Stimulated activated CD4-positive, alpha-beta T cell treated with anti-CD3 and anti-CD28 coated beads, TNF-alpha, amount 100 ng/mL, for 4 hours (primary cell): ENCODE data around the gene KPNA1.

ENCODE experiments used
- DNase-seq, 3 experiments: peaks; one replicate each; pipeline ENCODE4 v3.0.0-alpha.2; 2020; ENCODE audit warnings: low read depth in 3 of 3

KPNA1 gene

DNA sequence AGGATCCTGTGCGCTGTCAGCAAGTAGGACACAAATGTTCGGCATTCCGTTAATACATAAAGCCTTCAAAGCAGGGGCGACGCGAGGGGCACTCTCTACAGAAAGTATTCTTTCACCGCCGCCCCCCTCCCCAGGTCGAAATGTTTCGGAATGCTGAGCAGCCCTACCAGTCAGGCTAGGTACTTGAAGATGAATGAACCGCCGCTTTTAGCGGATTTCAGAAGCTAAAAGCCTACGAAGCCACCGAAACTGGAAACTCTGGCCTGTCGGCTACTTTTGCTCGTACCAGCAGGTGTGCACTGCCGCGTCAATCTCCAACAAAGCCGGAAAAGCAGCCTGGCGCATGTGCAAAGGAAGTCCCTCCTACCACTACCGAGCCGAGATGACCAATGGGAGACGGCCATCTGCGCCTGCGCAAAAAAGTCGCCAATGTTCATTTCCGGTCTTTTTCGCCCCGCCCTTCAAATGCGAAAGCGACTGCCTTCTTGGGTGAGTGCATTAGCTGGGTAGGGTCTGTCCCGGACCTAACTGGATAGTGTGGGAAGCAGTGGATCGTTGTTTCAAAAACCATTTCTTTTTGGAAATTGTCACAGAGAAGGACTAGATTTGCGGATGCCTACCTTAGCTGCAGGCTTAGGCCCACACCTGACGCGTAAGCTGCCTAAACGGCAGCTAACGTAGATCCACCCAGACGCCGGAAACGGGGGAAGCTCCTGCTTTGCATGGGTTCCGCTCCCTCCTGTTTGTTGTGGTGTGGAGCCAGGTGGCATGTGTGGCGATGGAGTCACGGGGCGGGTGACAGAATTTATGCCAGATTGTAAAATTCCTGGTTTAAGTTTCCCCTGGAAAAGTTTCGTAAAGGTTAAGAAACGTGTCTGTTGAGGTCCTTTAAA lies 98.7 kb downstream of the KPNA1 start, which contains the start of gene WDR5B:
WDR5B (minus strand) TSS at position 301 of the 893 bp plus-strand sequence. CDS start 534 bp downstream, outside the sequence.
- DNase-seq: peak; percentile 96 to 99 (median 97)

DNA sequence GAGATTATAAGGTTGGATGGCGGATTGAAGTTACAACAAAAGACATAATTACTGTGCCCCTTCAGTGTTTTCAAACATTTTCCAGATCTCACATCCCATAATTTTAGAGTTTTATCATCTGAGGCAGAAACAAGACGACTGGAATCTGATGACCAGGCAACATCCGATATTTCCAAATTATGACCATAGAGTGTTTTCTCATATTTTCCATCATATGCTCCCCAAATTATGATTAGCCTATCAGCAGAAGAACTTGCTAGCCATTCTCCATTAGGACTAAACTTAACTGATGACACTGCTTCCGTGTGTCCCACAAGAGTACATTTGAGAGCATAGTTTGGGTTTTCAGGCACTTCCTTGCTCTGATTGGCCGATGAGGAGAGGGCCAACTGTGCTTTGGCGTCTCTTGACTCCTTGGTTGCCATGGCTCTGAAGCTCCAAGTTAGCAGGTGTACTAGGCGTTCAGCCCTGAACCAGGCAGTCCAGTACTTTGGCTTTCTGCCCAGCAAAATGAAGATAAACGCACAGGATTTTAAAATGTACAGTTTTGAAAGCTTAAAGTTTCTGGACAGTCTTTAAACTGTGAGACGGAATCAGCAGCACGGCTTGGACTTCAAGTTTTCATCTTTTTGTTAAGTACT lies 99.5 kb downstream of the KPNA1 start:
- peak in 1 of 3 experiments; percentile 9 for DNase-seq

DNA sequence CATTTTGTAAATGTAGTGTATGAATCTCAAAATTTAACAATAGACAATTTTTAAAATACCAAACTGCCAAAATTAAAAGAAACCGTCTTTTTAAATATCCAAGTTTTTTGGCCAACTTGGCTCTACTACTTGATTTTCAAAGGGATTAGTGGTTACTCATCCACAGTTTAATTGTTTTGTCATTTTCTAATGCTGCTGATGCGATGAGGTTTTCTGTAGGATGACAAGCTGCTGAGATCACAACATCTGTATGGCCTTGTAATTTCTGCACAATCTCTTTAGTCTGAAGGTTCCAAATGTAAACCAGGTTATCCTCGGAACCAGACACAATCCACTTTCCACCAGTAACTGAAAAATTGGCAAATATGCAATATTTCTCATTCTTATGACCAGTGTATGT lies 100.3 kb downstream of the KPNA1 start:
- no peak for DNase-seq

DNA sequence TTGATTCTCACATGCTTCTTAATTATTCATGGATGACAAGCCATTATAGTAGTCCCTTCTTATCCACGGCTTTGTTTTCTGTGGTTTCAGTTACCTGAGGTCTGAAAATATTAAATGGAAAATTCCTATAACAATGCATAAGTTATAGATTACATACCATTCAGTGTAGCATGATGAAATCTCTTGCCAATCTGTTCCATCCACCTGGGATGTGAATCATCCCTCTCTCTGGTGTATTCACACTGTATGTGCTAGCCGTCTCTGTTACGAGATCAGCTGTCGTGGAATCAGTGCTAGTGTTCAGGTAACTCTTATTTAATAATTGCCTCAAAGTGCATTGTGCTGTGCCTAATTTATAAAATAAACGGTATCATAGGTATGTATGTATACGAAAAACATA lies 104.1 kb downstream of the KPNA1 start:
- no peak for DNase-seq

DNA sequence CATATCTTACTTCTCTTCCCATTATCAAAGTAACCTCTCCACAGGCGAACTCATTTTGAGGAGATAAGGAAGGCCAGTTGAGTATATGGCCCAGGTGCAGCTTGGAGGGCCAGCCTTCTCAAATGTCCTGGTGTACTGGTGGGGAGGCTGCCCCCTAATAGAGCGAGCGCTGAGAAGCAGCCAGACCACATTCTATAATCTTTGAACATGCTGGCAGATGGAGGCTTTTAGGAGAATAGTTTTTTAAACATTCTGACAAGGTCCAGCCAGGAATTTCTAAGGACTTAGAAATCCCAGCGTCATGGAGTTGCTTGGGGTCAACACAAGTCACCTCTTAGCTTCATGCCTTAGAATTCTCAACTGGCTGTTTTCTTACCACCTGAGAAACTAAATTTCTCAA lies 104.6 kb downstream of the KPNA1 start:
- no peak for DNase-seq

DNA sequence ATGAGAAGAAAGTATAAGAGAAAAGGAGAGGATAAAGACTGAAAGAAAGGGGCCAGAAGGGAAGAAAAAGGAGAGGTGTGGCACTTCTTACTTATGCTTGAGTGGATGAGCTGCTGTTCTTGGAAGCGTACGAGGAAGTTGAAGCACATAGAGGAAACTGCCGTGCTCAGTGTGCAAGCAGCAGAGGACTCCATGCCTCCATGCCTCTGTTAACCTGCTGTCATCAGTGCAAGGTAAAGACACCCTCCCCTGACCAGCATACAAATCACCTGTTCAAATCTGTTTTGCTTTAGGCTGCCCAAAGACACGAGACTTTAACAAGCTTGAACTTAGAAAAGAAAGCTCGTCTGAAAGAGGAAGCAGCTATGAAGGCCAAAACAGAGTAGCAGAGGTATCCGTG lies 105.3 kb downstream of the KPNA1 start:
- DNase-seq: no peak

DNA sequence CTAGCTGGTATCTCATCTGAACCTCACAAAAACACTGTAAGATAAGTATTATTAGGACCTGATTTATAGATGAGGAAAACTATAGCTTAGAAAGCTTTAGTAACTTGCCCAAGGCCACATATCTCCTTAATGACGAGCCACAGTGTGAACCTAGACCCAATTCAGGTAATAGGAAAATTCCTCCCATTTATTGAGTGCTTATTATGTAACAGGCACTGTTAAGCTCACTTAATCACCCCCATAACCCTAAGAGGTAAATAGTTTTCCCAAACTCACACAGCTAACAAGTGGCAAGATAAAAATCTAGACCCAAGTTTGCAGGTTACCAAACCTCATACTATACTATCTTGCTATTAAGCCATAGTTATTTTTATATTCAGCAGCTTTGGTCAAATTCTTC lies 106.8 kb downstream of the KPNA1 start:
- no peak for DNase-seq

DNA sequence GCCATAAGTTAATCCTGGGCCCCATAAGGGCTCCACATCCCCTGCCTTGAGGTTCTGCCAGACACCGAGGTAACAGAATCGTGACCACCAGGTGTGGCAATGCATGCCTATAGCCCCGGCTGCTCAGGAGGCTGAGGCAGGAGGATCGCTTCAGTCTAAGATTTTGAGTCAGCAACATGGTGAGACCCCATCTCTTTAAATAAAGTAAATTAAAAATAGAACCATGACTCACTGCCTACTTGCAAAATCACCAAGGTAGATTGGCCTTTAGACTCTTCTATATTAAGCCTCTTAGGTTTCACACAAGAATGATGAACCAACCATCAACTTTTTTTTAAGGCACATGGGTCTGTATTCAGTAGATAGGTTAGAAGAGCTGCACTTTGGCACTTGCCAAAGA lies 108.5 kb downstream of the KPNA1 start:
- no peak for DNase-seq

DNA sequence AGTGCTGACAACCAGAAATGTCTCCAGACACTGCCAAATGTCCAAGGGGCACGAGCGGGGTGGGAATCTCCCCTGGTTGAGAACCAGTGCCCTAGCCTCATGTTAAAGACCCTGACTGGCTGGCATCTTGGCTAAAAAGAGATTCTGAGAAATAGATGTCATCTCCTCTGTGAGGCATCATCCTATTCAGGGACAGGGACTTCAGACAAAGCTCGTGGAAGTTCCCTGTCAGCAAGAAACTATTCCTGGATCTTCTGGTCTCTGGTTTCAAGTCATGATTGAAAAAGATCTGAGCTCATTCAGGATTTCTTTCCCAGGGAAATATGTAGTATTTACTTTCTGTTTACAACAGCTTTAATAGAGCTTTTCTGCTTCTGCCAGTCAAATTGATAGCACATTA lies 109.7 kb downstream of the KPNA1 start:
- DNase-seq: no peak

DNA sequence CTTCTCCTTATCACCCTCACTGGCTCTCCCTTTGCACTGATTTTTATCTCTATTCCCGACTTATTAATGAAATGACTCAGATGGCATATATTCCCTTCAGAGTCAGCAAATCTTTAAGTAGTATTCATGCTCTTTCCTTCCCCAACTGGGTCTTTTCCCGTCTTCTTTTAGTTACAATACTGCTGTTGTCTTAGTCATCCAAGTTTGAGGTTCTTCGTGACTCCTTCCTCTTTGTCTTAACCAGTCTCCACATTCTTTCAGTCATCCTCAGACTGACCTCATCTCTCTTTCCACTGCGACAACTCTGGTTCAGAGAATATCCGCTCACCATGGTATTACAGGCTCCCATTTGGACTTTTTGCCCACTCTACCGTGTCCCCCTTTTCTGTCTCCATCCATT lies 111.2 kb downstream of the KPNA1 start:
- no peak for DNase-seq

DNA sequence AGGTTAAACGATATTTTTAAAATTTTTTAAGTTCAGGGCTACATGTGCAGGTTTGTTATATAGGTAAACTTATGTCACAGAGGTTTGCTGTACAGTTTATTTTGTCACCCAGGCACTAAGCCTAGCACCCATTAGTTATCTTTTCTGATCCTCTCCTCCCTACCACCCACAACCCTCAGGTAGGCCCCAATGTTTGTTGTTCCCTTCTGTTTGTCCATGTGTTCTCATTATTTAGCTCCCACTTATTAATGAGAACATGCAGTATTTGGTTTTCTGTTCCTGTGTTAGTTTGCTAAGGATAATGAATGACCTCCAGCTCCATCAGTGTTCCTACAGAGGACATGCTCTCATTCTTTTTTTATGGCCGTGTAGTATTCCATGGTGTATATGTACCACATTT lies 115.8 kb downstream of the KPNA1 start:
- DNase-seq: no peak

DNA sequence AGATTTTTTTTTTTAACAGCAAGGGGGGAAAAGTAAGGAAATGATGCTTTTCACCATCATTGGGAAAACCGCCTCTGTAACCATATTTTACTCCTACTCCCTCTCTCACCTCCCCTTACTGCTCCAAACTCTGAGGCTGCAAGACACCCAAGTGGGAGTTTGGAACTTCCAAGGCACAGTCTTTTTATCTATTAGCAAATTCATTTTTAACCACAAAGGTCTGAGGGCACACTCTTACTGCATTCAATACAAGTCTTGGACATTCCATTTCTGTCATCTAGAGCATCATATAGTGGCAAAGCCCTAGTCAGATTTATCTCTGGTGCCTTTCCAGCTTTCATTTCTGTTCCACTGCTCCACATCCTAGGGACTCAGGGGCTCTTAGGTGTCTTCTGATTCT lies 117.5 kb downstream of the KPNA1 start:
- no peak for DNase-seq

DNA sequence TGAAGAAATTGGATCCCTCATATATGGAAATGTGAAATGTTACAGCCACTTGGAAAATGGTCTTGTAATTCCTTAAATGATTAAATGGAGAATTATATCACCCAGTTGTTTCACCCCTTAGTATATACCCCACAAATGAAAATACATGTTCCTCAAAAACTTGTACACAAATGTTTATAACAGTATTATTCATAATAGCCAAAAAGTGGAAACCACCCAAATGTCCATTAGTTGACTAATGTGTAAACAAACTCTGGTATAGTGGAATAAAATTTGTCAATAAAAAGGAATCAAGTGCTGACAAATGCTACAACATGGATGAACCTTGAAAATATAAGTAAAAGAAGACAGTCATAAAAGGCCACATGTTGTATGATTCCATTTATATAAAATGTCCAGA lies 118.2 kb downstream of the KPNA1 start:
- no peak for DNase-seq

DNA sequence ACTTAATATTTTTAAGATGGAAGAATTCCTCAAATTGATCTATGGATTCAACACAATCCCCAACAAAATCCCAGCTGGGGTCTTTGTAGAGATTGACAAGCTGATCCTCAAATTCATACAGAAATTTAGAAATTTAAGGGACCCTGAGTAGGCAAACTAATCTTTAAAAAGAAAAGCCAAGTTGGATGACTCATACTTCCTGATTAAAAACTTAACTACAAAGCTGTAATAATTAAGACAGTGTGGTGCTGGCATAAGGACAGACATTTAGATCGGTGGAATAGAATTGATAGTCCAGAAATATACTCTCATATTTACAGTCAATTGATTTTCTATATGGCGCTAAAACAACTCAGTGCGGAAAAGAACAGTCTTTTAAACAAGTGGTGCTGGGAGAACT lies 119.2 kb downstream of the KPNA1 start:
- DNase-seq: no peak

DNA sequence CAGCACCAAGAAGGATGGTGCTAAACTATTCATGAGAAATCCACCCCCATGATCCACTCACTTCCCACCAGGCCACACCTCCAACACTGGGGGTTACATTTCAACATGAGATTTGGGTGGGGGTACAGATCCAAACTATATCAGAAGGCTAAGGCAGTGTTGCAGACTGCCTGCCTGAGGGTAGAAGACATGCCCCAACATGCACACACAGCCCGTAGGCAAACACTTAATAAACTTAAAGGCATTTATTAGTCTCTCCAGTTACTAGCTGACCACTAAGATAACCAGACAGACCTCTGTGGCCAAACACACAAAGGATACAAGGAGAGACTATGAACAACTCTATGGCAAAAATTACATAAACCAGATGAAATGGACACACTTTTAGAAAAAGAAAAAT lies 120.6 kb downstream of the KPNA1 start:
- no peak for DNase-seq

DNA sequence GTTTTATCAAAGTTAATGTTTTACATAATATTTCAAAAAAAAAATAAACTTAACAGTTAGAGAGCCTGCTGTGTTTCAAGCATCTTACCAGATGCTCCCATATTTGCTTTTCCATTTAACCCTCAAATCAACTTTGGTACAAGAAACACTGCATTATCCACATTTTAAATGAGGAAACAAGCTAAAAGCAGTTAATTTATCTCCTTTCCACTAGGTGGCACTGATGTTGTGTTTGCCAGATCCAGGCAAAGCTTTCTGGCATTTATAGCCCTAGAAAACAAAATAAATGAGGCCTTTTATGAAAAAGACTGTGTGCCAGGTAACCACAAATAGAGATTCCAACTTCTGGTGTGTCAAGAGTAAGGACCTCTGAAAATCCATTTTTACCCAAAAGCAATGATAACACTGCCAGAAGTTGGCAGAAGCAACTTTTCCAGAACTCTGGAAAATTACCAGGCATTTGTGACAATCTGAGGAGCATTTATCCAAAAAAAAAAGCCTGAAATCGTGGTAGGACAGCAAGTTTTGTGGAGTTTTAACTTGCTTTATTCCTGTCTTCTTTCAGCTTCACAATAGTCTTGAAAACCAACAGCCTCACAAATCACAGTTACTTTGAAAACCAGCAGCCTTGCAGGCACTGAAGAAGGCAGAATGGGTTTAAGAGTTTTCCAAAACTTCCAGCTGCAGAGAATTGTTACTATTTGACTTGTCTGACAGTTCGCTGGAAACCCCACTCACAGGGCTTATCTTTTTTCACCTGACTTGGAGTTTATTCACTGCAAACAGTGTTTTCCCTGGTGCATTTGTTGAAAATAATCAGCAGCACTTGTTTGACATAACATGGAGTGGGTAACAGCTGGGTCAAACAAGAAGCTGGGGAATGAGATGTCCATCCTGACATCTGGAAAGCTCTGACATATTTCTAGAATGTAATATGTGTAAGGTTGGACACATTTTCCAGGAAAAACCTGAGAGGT lies 121.6 kb downstream of the KPNA1 start:
- DNase-seq: no peak

DNA sequence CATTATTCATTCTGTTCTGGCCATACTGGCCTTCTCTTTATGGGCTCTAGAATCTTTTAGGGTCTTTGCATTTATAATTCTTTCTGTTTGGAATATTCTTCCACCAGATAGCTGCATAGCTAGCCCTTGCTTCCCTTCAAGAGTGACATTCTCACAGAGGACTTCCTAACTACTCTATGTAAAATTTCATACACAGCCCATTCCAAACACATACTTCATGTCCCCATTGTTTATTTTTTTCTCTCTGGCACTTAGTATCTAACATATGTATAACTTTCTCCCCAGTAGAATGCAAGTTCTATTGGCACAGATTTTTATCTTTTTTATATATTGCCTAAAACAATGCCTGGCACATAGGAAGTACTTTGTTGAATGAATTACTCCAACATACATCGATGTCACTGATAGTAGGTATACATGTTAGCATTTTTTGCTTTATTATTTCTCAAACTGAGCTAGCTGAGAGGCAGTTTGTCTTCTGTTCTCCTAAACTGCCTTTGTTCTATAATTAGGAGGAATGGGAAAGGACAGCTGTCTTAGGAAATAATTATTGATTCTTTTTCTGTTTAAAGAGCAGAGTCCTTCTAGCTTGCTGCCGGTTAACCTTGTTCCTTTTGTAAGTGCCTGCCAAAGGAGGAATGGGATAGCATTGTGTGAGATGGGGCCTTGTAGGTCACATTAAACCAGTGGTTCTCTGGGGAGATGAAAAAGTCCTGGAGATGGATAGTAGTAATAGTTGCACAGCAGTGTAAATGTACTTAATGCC lies 122.9 kb downstream of the KPNA1 start:
- DNase-seq: no peak

DNA sequence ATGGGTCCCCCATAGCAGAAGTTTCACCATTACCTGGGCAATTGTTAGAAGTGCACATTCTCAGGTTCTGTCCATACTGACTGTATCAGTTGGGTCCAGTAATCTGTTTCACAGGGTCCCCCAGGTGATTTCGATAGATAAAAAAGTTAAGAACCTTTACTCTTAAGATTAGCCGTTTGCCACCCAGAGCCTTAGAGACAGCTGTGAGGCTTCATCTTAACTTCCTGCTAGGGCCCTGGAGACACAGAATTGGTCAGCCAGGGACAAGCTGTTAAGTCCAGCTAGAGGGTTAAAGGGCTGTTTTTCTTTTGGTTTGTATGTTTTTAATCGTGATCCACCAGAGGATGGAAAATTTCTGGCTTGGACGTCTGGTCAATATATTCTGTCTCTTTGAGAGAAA lies 124.1 kb downstream of the KPNA1 start:
- DNase-seq: no peak

DNA sequence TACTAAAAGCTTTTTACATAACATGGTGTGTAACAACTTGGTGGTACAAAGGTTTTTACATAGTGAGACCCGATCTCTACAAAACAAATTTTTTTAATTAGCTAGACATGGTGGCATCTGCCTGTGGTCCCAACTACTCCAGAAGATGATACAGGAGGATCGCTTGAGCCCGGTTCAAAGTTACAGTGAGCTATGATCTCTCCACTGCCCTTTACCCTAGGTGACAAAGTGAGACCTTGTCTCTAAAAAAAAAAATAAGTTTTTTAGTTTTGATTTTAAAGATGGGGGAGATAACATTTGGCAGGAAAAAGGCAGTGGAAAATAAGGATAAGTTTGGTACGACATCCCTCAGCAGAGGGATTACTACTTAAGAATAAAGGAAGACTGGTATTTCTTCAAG lies 124.8 kb downstream of the KPNA1 start:
- no peak for DNase-seq

DNA sequence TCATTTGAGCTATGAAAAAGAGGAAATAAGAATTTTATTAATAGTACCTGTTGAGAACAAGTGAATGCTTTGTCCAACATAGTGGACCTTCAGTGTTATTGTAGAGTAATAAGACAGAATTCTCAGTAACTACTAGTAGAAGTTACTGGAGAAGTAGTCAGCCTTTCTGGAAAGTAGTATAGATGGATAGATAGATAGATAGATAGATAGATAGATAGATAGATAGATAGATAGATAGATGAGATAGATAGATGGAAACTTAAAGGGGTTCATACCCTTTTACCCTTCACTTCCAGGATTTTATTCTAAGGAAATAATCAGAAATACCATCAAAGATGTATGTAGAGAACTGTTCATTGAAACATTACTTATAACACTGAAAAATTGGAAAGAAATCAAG lies 125.5 kb downstream of the KPNA1 start:
- no peak for DNase-seq

DNA sequence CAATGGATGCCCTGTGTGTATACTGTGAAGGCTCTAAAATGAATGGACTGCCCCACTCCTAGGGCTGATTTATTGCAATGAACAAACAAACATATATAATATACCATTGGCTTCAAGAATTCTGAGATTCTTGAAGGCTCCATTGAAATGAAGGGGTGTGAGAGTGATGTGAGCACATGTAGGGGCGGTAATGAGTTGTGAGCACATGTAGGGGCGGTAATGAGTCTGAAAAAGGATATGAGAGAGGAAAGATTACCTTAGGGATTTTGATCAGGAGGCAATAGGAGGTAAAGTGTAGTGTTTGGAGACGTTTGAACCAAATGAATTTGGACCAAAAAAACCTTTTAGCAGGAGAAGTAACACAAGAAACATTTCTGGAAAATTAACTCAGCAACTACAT lies 127.0 kb downstream of the KPNA1 start:
- DNase-seq: no peak
